GM21619 (cell line): ENCODE results near the gene CETP.
"Not testable (repeated sequence)": the region's sequence is repeated elsewhere in the genome, so short reads cannot be mapped to it uniquely, and the experiment has no call there.

ENCODE experiments used
- ATAC-seq: cut with Tn5 transposase; IDR thresholded peaks from one replicate; pipeline ENCODE4 v1.9.1; 2021; ENCODE audit not compliant: unreplicated experiment

CETP gene

GRCh38 chr16:56956756-56957155 lies 5.0 kb upstream of the CETP start:
- no peak for ATAC-seq

GRCh38 chr16:56960681-56961281 lies 969 bp upstream of the CETP start:
- no peak for ATAC-seq

- no peak for ATAC-seq
Observed at GRCh38 chr16:56961386-56961785, 364 bp upstream of the CETP start.

GRCh38 chr16:56964243-56965148 lies 2.7 kb downstream of the CETP start:
- peak; percentile 66 for ATAC-seq

- ATAC-seq, result no peak
Observed at GRCh38 chr16:56965149-56966092, 3.7 kb downstream of the CETP start.

- ATAC-seq, result no peak
Observed at GRCh38 chr16:56966093-56966475, 4.3 kb downstream of the CETP start.

- ATAC-seq, result no peak
Observed at GRCh38 chr16:56967733-56968132, 6.0 kb downstream of the CETP start.

GRCh38 chr16:56969769-56970168 lies 8.0 kb downstream of the CETP start:
- no peak for ATAC-seq

- ATAC-seq, result peak; percentile 87
Observed at GRCh38 chr16:56970934-56971767, 9.4 kb downstream of the CETP start.

- no peak for ATAC-seq
Observed at GRCh38 chr16:56971768-56972043, 10.0 kb downstream of the CETP start.

GRCh38 chr16:56972403-56973293 lies 10.9 kb downstream of the CETP start:
- no peak for ATAC-seq

- ATAC-seq, result no peak
Observed at GRCh38 chr16:56973294-56973689, 11.5 kb downstream of the CETP start.

GRCh38 chr16:56973899-56974298 lies 12.1 kb downstream of the CETP start:
- not testable (repeated sequence) for ATAC-seq

GRCh38 chr16:56974549-56975300 lies 13.0 kb downstream of the CETP start:
- ATAC-seq, result no peak

- ATAC-seq, result no peak
Observed at GRCh38 chr16:56975714-56976113, 14.0 kb downstream of the CETP start.

- no peak for ATAC-seq
Observed at GRCh38 chr16:56977216-56977615, 15.5 kb downstream of the CETP start.

GRCh38 chr16:56977823-56978430 lies 16.2 kb downstream of the CETP start:
- ATAC-seq, result no peak

GRCh38 chr16:56980201-56980535 lies 18.4 kb downstream of the CETP start:
- no peak for ATAC-seq
